Measurements from ENCODE around the gene CPED1.

CPED1 gene

GRCh38 chr7:121323515-121324302, 335.2 kb downstream of the CPED1 start:
- DNase-seq (ENCODE audit: low spot score) = no peak

GRCh38 chr7:121327671-121328070, 339.2 kb downstream of the CPED1 start:
- DNase-seq (ENCODE audit: low spot score) = no peak

GRCh38 chr7:121328508-121329190, 340.1 kb downstream of the CPED1 start, which contains the start of gene WNT16:
TSS of gene WNT16 (plus strand) at chr7:121329000. CDS start at chr7:121329293, 293 bp downstream.
- DNase-seq (ENCODE audit: low spot score) = no peak

- no peak for DNase-seq (ENCODE audit: low spot score)
Measured at GRCh38 chr7:121329191-121330052, 340.9 kb downstream of the CPED1 start.

GRCh38 chr7:121330053-121330833, 341.7 kb downstream of the CPED1 start:
- DNase-seq (ENCODE audit: low spot score) = no peak

GRCh38 chr7:121331048-121331447, 342.5 kb downstream of the CPED1 start:
- DNase-seq (ENCODE audit: low spot score) = no peak

GRCh38 chr7:121331574-121331973, 343.1 kb downstream of the CPED1 start:
- DNase-seq (ENCODE audit: low spot score) = no peak

- no peak for DNase-seq (ENCODE audit: low spot score)
Measured at GRCh38 chr7:121334376-121334775, 345.9 kb downstream of the CPED1 start.

GRCh38 chr7:121334875-121335648, 346.6 kb downstream of the CPED1 start:
- DNase-seq (ENCODE audit: low spot score) = no peak

GRCh38 chr7:121336579-121336978, 348.1 kb downstream of the CPED1 start:
- DNase-seq (ENCODE audit: low spot score) = no peak

- no peak for DNase-seq (ENCODE audit: low spot score)
Measured at GRCh38 chr7:121337398-121337797, 348.9 kb downstream of the CPED1 start.

GRCh38 chr7:121339082-121339481, 350.6 kb downstream of the CPED1 start:
- no peak for DNase-seq (ENCODE audit: low spot score)

- DNase-seq (ENCODE audit: low spot score) = no peak
Measured at GRCh38 chr7:121341933-121342332, 353.4 kb downstream of the CPED1 start.

GRCh38 chr7:121342631-121343030, 354.1 kb downstream of the CPED1 start:
- DNase-seq (ENCODE audit: low spot score) = no peak

- DNase-seq (ENCODE audit: low spot score) = no peak
Measured at GRCh38 chr7:121343302-121343701, 354.8 kb downstream of the CPED1 start.

- DNase-seq (ENCODE audit: low spot score) = no peak
Measured at GRCh38 chr7:121344093-121344492, 355.6 kb downstream of the CPED1 start.

- no peak for DNase-seq (ENCODE audit: low spot score)
Measured at GRCh38 chr7:121344497-121344896, 356.0 kb downstream of the CPED1 start.
